ENCODE results near the gene UBL4A. TPM values are rescaled to one million over a fixed set of nuclear protein-coding genes. Genes with fewer than 3 reads are reported as not detected.
A peak's percentile ranks its signal among the peaks of the same experiment; 100 is the strongest.

UBL4A gene
- total and polyA plus RNA-seq, 9 of the 15 experiments (the other 6 are each of a cell fraction or from before 2014, with no cell fraction given), result 15.2 to 140 (median 100) TPM

- TF ChIP-seq, protein P1, sequence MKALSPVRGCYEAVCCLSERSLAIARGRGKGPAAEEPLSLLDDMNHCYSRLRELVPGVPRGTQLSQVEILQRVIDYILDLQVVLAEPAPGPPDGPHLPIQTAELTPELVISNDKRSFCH (CRISPR knock-in tag; IDR thresholded peaks at IDR 0.05), result no peak
- TF ChIP-seq, protein P1 (tag; IDR thresholded peaks at IDR 0.05), result 0 out of 2 replicates have a peak, but pooled peaks have one; percentile 34
- TF ChIP-seq DACH1 (IDR thresholded peaks at IDR 0.05; ENCODE audit: partially characterized antibody) (peak; percentile 33), PHF20 (IDR thresholded peaks at IDR 0.05; ENCODE audit: partially characterized antibody) (no peak), HDAC1 (IDR thresholded peaks at IDR 0.05) (peak in 1 of 2 experiments; percentile 26; a peak in 1 of 4 replicates), HES1 (IDR thresholded peaks at IDR 0.05; ENCODE audit: low read depth) (peak; percentile 86; the same call in 1 of the 2 replicates), ESRRA (IDR thresholded peaks at IDR 0.05; ENCODE audit: borderline replicate concordance, low read depth) (0 out of 2 replicates have a peak, but pooled peaks have one; percentile 46), STAG1 (CRISPR knock-in tag; IDR thresholded peaks at IDR 0.05; ENCODE audit: borderline replicate concordance) (no peak), LCOR (CRISPR knock-in tag; IDR thresholded peaks at IDR 0.05) (peak; percentile 84), RNF2 (IDR thresholded peaks at IDR 0.05) (peak; percentile 87), NFIC (IDR thresholded peaks at IDR 0.05) (peak; percentile 49; the same call in 1 of the 2 replicates), NBN (IDR thresholded peaks at IDR 0.05; ENCODE audit: low read depth) (peak; percentile 47; the same call in 1 of the 2 replicates), ATF6 (CRISPR knock-in tag; IDR thresholded peaks at IDR 0.05) (peak; percentile 98; the same call in 1 of the 2 replicates), E2F3 (CRISPR knock-in tag; IDR thresholded peaks at IDR 0.05) (peak; percentile 98), POU5F1 (IDR thresholded peaks at IDR 0.05; ENCODE audit: borderline replicate concordance, low read depth, low read length, partially characterized antibody) (peak; percentile 41), HCFC1 (IDR thresholded peaks at IDR 0.05; ENCODE audit: low read depth, low read length) (0 out of 2 replicates have a peak, but pooled peaks have one; percentile 6), GATA2 (CRISPR knock-in tag; IDR thresholded peaks at IDR 0.05) (no peak), SAP30 (IDR thresholded peaks at IDR 0.05; ENCODE audit: borderline replicate concordance, insufficient read depth, low read depth, low read length, poor library complexity, severe bottlenecking) (no peak), SMC3 (conservative IDR thresholded peaks at IDR 0.05; ENCODE audit: insufficient read depth, low read depth, low read length) (no peak), HMGN3 (IDR thresholded peaks at IDR 0.05; ENCODE audit: borderline replicate concordance, extremely low read depth, insufficient read length, low read depth, low read length) (peak; percentile 84)
- TF ChIP-seq, protein P2, sequence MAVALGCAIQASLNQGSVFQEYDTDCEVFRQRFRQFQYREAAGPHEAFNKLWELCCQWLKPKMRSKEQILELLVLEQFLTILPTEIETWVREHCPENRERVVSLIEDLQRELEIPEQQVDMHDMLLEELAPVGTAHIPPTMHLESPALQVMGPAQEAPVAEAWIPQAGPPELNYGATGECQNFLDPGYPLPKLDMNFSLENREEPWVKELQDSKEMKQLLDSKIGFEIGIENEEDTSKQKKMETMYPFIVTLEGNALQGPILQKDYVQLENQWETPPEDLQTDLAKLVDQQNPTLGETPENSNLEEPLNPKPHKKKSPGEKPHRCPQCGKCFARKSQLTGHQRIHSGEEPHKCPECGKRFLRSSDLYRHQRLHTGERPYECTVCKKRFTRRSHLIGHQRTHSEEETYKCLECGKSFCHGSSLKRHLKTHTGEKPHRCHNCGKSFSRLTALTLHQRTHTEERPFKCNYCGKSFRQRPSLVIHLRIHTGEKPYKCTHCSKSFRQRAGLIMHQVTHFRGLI (CRISPR knock-in tag; IDR thresholded peaks at IDR 0.05), result no peak
- TF ChIP-seq, protein P3, sequence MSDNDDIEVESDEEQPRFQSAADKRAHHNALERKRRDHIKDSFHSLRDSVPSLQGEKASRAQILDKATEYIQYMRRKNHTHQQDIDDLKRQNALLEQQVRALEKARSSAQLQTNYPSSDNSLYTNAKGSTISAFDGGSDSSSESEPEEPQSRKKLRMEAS (CRISPR knock-in tag; IDR thresholded peaks at IDR 0.05), result peak; percentile 99
Observed at GRCh38 chrX:154478728-154479622, 7.4 kb downstream of the UBL4A start, which contains the start of gene LAGE3 (continued).
